GM20431 (cell line): ENCODE measurements around the gene PDIA6.

ENCODE experiments used
- in situ Hi-C: fragments of 300-500 bp; cut with MseI, MboI; formaldehyde crosslinking; loops from one replicate; pipeline ENCODE4 v1.15.0; 2020; ENCODE audit warnings: low sequenced_read_pairs; ENCODE audit not compliant: unreplicated experiment

The PDIA6 gene

GRCh38 chr2:10812362-10813162 is at the start of gene PDIA6:
Gene PDIA6 (minus strand): TSS chr2:10812785. CDS start chr2:10812696, 89 bp downstream.
- in situ Hi-C loops, result no loop called here

- in situ Hi-C loops, result no loop called here
Measured at GRCh38 chr2:10862330-10862729, 49.7 kb upstream of the PDIA6 start.

GRCh38 chr2:10861765-10862164 is 49.2 kb upstream of the PDIA6 start:
- in situ Hi-C loops, result no loop called here

GRCh38 chr2:10860814-10861325 is 48.3 kb upstream of the PDIA6 start:
- in situ Hi-C loops, result no loop called here

GRCh38 chr2:10860081-10860813 is 47.7 kb upstream of the PDIA6 start:
- in situ Hi-C loops, result no loop called here

- in situ Hi-C loops, result no loop called here
Measured at GRCh38 chr2:10859278-10859677, 46.7 kb upstream of the PDIA6 start.

GRCh38 chr2:10848541-10848940 is 36.0 kb upstream of the PDIA6 start:
- in situ Hi-C loops, result no loop called here

GRCh38 chr2:10847008-10847407 is 34.4 kb upstream of the PDIA6 start:
- in situ Hi-C loops, result no loop called here

- in situ Hi-C loops, result no loop called here
Measured at GRCh38 chr2:10846110-10846861, 33.7 kb upstream of the PDIA6 start.

- in situ Hi-C loops, result no loop called here
Measured at GRCh38 chr2:10845640-10846039, 33.1 kb upstream of the PDIA6 start.

- in situ Hi-C loops, result no loop called here
Measured at GRCh38 chr2:10844097-10844496, 31.5 kb upstream of the PDIA6 start.

GRCh38 chr2:10842506-10842905 is 29.9 kb upstream of the PDIA6 start:
- in situ Hi-C loops, result no loop called here

- in situ Hi-C loops, result no loop called here
Measured at GRCh38 chr2:10841547-10842219, 29.1 kb upstream of the PDIA6 start.

- in situ Hi-C loops, result loop anchor here (5.0 to 10.0 kb wide), 2 partner anchors 55 to 282 kb away; no protein-coding TSS in a partner anchor
Measured at GRCh38 chr2:10839813-10840212, 27.2 kb upstream of the PDIA6 start.

- in situ Hi-C loops, result loop anchor here (5.0 to 10.0 kb wide), 2 partner anchors 56 to 284 kb away; no protein-coding TSS in a partner anchor
Measured at GRCh38 chr2:10838734-10839133, 26.1 kb upstream of the PDIA6 start.

- in situ Hi-C loops, result loop anchor here (5.0 to 10.0 kb wide), 2 partner anchors 57 to 285 kb away; no protein-coding TSS in a partner anchor
Measured at GRCh38 chr2:10837298-10838266, 25.0 kb upstream of the PDIA6 start.

GRCh38 chr2:10835052-10835970 is 22.7 kb upstream of the PDIA6 start:
- in situ Hi-C loops, result loop anchor here (5.0 to 10.0 kb wide), 2 partner anchors 59 to 287 kb away; no protein-coding TSS in a partner anchor
